LNCAP (cell line): ENCODE measurements around the gene PFKFB1.

Experiments used
- CTCF ChIP-seq: fragments of 450-650 bp; IDR thresholded peaks from 2 replicates; pipeline ENCODE4 v1.5.1; 2017; ENCODE audit warnings: mild to moderate bottlenecking

The PFKFB1 gene

GRCh38 chrX:54920610-54921426 lies 73.2 kb downstream of the PFKFB1 start, which contains the start of gene TRO:
Gene TRO (plus strand): TSS chrX:54920824. CDS start chrX:54922247, 1,423 bp downstream.
- TF ChIP-seq CTCF, result no peak

GRCh38 chrX:54909941-54910340 lies 84.0 kb downstream of the PFKFB1 start:
- no peak for TF ChIP-seq CTCF

GRCh38 chrX:54894159-54894558 lies 99.8 kb downstream of the PFKFB1 start:
- no peak for TF ChIP-seq CTCF

- peak; percentile 46; the same call in 1 of the 2 replicates for TF ChIP-seq CTCF
Measured at GRCh38 chrX:54891573-54891972, 102.4 kb downstream of the PFKFB1 start.

GRCh38 chrX:54885740-54886139 lies 108.2 kb downstream of the PFKFB1 start:
- TF ChIP-seq CTCF, result no peak
